ENCODE results near the gene CDC14B. TPM values are rescaled to one million over a fixed set of nuclear protein-coding genes. Genes with fewer than 3 reads are reported as not detected.

CDC14B gene
- total and polyA plus RNA-seq, 2 donors (not counting 1 experiment from before 2014, with no cell fraction given) = 2.8 to 8.5 TPM

DNA sequence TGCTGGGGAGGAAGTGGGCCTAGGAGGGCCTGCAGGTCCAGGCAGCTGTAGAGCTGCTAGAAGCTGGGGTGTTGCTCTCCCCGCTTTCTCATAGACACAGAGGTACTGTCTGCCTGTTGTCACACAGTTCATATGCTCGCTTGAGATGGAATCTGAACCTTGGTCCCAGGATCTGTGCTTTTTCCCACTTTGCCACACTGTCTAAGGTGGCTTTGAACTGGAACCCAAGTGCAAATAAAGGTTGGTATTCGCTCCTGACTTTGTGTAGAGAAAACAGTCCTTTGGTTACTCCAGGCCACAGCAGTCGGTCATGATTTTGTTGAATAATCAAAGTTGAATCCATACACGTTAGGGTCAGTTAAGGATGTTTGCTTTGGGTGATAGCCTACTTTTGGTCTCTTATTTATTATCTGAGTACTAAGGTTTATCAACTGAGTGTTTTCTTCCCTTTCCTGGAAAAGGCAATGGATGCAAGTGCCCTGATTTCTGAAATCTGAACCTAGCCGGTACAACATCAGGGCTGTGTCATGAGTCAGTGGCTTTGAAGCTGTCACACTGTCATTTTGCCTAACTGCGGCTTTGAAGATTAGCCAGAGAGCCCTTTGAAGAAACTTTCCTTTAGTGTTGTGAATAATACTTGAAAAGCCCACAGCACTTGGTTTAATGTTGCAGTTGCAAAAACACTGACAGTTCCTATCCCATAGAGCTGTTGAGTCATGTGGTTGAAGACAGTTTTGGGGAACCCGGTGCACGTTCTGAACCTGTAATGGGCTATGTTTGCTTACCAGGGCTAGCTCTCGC, 128.4 kb downstream of the CDC14B start:
- H3K27me3 Mint-ChIP-seq = no peaks in the 10 kb centered on the region
- H3K4me3 Mint-ChIP-seq = no peak overlapping the region
- no peak overlapping the region for H3K27ac ChIP-seq (ENCODE audit: low read length in 2 of 2)
- H3K79me2 ChIP-seq (ENCODE audit: control insufficient read depth, insufficient read depth, low read length) = no peaks in the 10 kb centered on the region
- intact Hi-C loops (cut with micrococcal nuclease) = no loop called here
- no peak overlapping the region for H3K27ac Mint-ChIP-seq
- H3K36me3 ChIP-seq (replicated peaks in 1 of 2; ENCODE audit: control extremely low read depth in 1 of 2, control insufficient read depth in 1 of 2, extremely low read depth in 1 of 2, insufficient read depth in 2 of 2, low read length in 1 of 2) = peaks cover 0 to 22% of the 10 kb centered on the region in 2 experiments
- no peaks in the 10 kb centered on the region for H3K9me3 ChIP-seq (ENCODE audit: control extremely low read depth in 1 of 3, control insufficient read depth in 2 of 3, insufficient read depth in 1 of 3, low read length in 2 of 3)
- 95% methylated on average over 8 of the region's 10 CpGs for WGBS (ENCODE audit: insufficient coverage)
- H3K9me3 Mint-ChIP-seq (ENCODE audit: insufficient read depth) = no peaks in the 10 kb centered on the region
- no peaks in the 10 kb centered on the region for H4K20me1 ChIP-seq (ENCODE audit: control insufficient read depth, insufficient read depth, low read length, poor library complexity, severe bottlenecking)
- no peak for ATAC-seq (ENCODE audit: low read depth)
- no peak overlapping the region for H2AFZ ChIP-seq (ENCODE audit: insufficient read depth, low read depth, low read length, poor library complexity, severe bottlenecking)
- POLR2A ChIA-PET = no interaction called here
- no peak overlapping the region for H3K4me2 ChIP-seq (replicated peaks; ENCODE audit: low read depth, low read length, poor library complexity, severe bottlenecking)
- TF ChIP-seq EZH2 (IDR thresholded peaks at IDR 0.05; ENCODE audit: borderline replicate concordance, insufficient read depth, low read depth, low read length, poor library complexity, severe bottlenecking) = no peak
- TF ChIP-seq, protein P1, sequence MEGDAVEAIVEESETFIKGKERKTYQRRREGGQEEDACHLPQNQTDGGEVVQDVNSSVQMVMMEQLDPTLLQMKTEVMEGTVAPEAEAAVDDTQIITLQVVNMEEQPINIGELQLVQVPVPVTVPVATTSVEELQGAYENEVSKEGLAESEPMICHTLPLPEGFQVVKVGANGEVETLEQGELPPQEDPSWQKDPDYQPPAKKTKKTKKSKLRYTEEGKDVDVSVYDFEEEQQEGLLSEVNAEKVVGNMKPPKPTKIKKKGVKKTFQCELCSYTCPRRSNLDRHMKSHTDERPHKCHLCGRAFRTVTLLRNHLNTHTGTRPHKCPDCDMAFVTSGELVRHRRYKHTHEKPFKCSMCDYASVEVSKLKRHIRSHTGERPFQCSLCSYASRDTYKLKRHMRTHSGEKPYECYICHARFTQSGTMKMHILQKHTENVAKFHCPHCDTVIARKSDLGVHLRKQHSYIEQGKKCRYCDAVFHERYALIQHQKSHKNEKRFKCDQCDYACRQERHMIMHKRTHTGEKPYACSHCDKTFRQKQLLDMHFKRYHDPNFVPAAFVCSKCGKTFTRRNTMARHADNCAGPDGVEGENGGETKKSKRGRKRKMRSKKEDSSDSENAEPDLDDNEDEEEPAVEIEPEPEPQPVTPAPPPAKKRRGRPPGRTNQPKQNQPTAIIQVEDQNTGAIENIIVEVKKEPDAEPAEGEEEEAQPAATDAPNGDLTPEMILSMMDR (IDR thresholded peaks at IDR 0.05) = no peak
- no peak for DNase-seq
- H3K27me3 ChIP-seq (replicated peaks in 1 of 4; ENCODE audit: control extremely low read depth in 1 of 4, control insufficient read depth in 3 of 4, insufficient read depth in 4 of 4, low read length in 3 of 4) = no peaks in the 10 kb centered on the region
- H3K9ac ChIP-seq (ENCODE audit: low read length) = no peak overlapping the region
- H3K4me1 ChIP-seq (ENCODE audit: control insufficient read depth in 2 of 2, insufficient read depth in 2 of 2, low read length in 2 of 2) = no peaks in the 10 kb centered on the region
- H3K4me3 ChIP-seq (ENCODE audit: control extremely low read depth in 1 of 5, extremely low read depth in 1 of 5, insufficient read depth in 1 of 5, low read depth in 2 of 5, low read length in 4 of 5) = no peak overlapping the region
- CTCF ChIA-PET = no interaction called here
- H3K4me1 Mint-ChIP-seq = no peaks in the 10 kb centered on the region

DNA sequence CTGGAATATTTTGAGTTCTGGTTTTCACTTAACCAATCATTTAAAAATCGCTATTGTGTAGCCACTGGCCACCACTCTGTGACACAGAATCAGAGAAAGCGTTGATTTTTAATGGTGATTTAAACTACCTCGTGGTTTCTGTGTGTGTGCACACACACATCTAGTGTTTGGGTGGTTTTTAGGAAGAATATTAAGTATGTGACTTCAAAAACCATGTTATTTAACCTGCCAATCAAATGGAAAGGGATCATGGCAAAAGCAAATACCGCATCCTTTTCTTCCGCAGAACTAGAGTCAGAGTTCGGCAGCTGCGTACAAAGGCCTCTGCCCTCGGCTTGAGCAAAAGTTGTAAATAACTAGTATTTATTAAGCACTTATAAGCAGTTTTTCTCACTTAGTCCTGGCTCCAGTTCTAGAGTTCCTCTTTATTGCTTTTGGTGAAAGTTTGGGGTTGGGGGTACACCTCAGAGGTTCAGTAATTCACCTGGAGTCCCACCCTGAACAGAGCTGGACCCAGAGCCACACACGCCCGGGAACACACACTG, 129.0 kb downstream of the CDC14B start:
- Histone ChIP-seq H3K4me2 (replicated peaks; ENCODE audit: low read depth, low read length, poor library complexity, severe bottlenecking) (no peak overlapping the region), H3K36me3 (replicated peaks in 1 of 2; ENCODE audit: control extremely low read depth in 1 of 2, control insufficient read depth in 1 of 2, extremely low read depth in 1 of 2, insufficient read depth in 2 of 2, low read length in 1 of 2) (peaks cover 0 to 22% of the 10 kb centered on the region in 2 experiments), H3K79me2 (ENCODE audit: control insufficient read depth, insufficient read depth, low read length) (no peaks in the 10 kb centered on the region), H3K27ac (ENCODE audit: low read length in 2 of 2) (no peak overlapping the region), H3K4me3 (ENCODE audit: control extremely low read depth in 1 of 5, extremely low read depth in 1 of 5, insufficient read depth in 1 of 5, low read depth in 2 of 5, low read length in 4 of 5) (no peak overlapping the region), H3K27me3 (replicated peaks in 1 of 4; ENCODE audit: control extremely low read depth in 1 of 4, control insufficient read depth in 3 of 4, insufficient read depth in 4 of 4, low read length in 3 of 4) (no peaks in the 10 kb centered on the region), H3K9ac (ENCODE audit: low read length) (no peak overlapping the region), H2AFZ (ENCODE audit: insufficient read depth, low read depth, low read length, poor library complexity, severe bottlenecking) (no peak overlapping the region), H4K20me1 (ENCODE audit: control insufficient read depth, insufficient read depth, low read length, poor library complexity, severe bottlenecking) (no peaks in the 10 kb centered on the region), H3K9me3 (ENCODE audit: control extremely low read depth in 1 of 3, control insufficient read depth in 2 of 3, insufficient read depth in 1 of 3, low read length in 2 of 3) (no peaks in the 10 kb centered on the region), H3K4me1 (ENCODE audit: control insufficient read depth in 2 of 2, insufficient read depth in 2 of 2, low read length in 2 of 2) (no peaks in the 10 kb centered on the region)
- CTCF ChIA-PET = no interaction called here
- no peak for ATAC-seq (ENCODE audit: low read depth)
- no peaks in the 10 kb centered on the region for H3K27me3 Mint-ChIP-seq
- TF ChIP-seq EZH2 (IDR thresholded peaks at IDR 0.05; ENCODE audit: borderline replicate concordance, insufficient read depth, low read depth, low read length, poor library complexity, severe bottlenecking) = no peak
- TF ChIP-seq, protein P1 (IDR thresholded peaks at IDR 0.05) = no peak
- H3K4me3 Mint-ChIP-seq = no peak overlapping the region
- POLR2A ChIA-PET = no interaction called here
- WGBS (ENCODE audit: insufficient coverage) = 98% methylated on average over 4 of the region's 10 CpGs
- no peaks in the 10 kb centered on the region for H3K9me3 Mint-ChIP-seq (ENCODE audit: insufficient read depth)
- intact Hi-C loops (cut with micrococcal nuclease) = no loop called here
- DNase-seq = no peak
- H3K27ac Mint-ChIP-seq = no peak overlapping the region
- peaks cover 1% of the 10 kb centered on the region for H3K4me1 Mint-ChIP-seq

All from B cell (primary cell).